ENCODE measurements around the gene GARNL3. TPM values are rescaled to one million over a fixed set of nuclear protein-coding genes. Genes with fewer than 3 reads are reported as not detected.

Gene GARNL3
- total and polyA plus RNA-seq, 2 donors (not counting 3 experiments of a cell fraction or from before 2014, with no cell fraction given): 1.4 to 8.3 TPM

- H3K79me2 ChIP-seq (ENCODE audit: control insufficient read depth, insufficient read depth, low read length): no peaks in the 10 kb centered on the region
- CTCF ChIA-PET: no interaction called here
- BruUV-seq (replicated peaks): no TSS peak
Measured at GRCh38 chr9:127389381-127390247, 125.0 kb downstream of the GARNL3 start.

More at GRCh38 chr9:127389381-127390247, 125.0 kb downstream of the GARNL3 start:
- Histone ChIP-seq H4K20me1 (replicated peaks; ENCODE audit: control insufficient read depth, extremely low read depth, insufficient read depth, low read length) (no peaks in the 10 kb centered on the region), H3K9me3 (replicated peaks; ENCODE audit: control insufficient read depth, insufficient read depth, low read length) (no peaks in the 10 kb centered on the region), H3K4me3 (replicated peaks in 1 of 3; ENCODE audit: insufficient read depth in 1 of 3, low read depth in 1 of 3, low read length in 3 of 3) (no peak overlapping the region), H3K9me1 (replicated peaks; ENCODE audit: control insufficient read depth, extremely low read depth, insufficient read depth, low read length) (no peaks in the 10 kb centered on the region), H3K27me3 (ENCODE audit: control insufficient read depth in 2 of 2, insufficient read depth in 2 of 2, low read length in 2 of 2) (no peaks in the 10 kb centered on the region), H3K4me1 (ENCODE audit: control insufficient read depth, extremely low read depth, insufficient read depth, low read length) (no peaks in the 10 kb centered on the region), H2AFZ (ENCODE audit: low read depth, low read length) (no peak overlapping the region), H3K36me3 (ENCODE audit: control insufficient read depth in 2 of 2, extremely low read depth in 1 of 2, insufficient read depth in 2 of 2, low read length in 2 of 2) (no peaks in the 10 kb centered on the region), H3K4me2 (ENCODE audit: insufficient read depth, low read length) (no peak overlapping the region), H3K27ac (ENCODE audit: insufficient read depth, low read depth, low read length) (no peak overlapping the region), H3K9ac (replicated peaks; ENCODE audit: extremely low read depth, insufficient read depth, low read length) (no peak overlapping the region)
- dilution Hi-C loops (cut with MboI; ENCODE audit: extremely low pct_ligation_motif_present, low sequenced_read_pairs) (no loop called here), intact Hi-C loops (cut with micrococcal nuclease) (no loop called here)
- no peak for DNase-seq (ENCODE audit: low read depth, low spot score)
- no peak for FAIRE-seq
- POLR2A ChIA-PET: no interaction called here
- TF ChIP-seq MAX (IDR thresholded peaks at IDR 0.05; ENCODE audit: insufficient read depth, insufficient read length) (no peak), CTCF (IDR thresholded peaks at IDR 0.05; ENCODE audit: extremely low read depth in 1 of 2, insufficient read depth in 1 of 2, low read depth in 1 of 2, low read length in 2 of 2) (no peak), JUN (IDR thresholded peaks at IDR 0.05; ENCODE audit: borderline replicate concordance, insufficient read depth, insufficient read length, low read depth) (no peak), MYC (IDR thresholded peaks at IDR 0.05; ENCODE audit: low read depth, low read length) (no peak), EZH2 (IDR thresholded peaks at IDR 0.05; ENCODE audit: borderline replicate concordance, low read depth, low read length, severe bottlenecking) (no peak), FOS (IDR thresholded peaks at IDR 0.05; ENCODE audit: borderline replicate concordance, insufficient read depth, low read length) (no peak), POLR2AphosphoS5 (IDR thresholded peaks at IDR 0.05; ENCODE audit: insufficient read depth, low read depth, low read length) (no peak), POLR2A (IDR thresholded peaks at IDR 0.05; ENCODE audit: low read depth, low read length) (no peak), GATA2 (IDR thresholded peaks at IDR 0.05; ENCODE audit: insufficient read depth, insufficient read length, low read depth, low read length) (no peak)
